ENCODE data around the gene BBOX1. TPM values are rescaled to one million over a fixed set of nuclear protein-coding genes. Genes with fewer than 3 reads are reported as not detected.

Gene BBOX1
- not detected for total RNA-seq

GRCh38 chr11:27040302-27041115, at the start of gene BBOX1:
TSS of gene BBOX1 (plus strand) at chr11:27040815. CDS start at chr11:27055431, 14,616 bp downstream.
- ATAC-seq, result no peak
- TF ChIP-seq CTCF (IDR thresholded peaks at IDR 0.05), result no peak
- no peaks in the 10 kb centered on the region for H3K27me3 Mint-ChIP-seq
- H3K27ac Mint-ChIP-seq, result no peak within 1 kb of the TSS
- ChIA-PET POLR2A (no interaction called here), CTCF (no interaction called here)
- DNase-seq, result no peak
- H3K36me3 Mint-ChIP-seq (ENCODE audit: low read depth), result no peaks in the 10 kb centered on the region
- H3K4me1 Mint-ChIP-seq (ENCODE audit: low read depth), result no peaks in the 10 kb centered on the region
- intact Hi-C loops (cut with micrococcal nuclease), result no loop called here
- peaks cover 12% of the 10 kb centered on the region for H3K9me3 Mint-ChIP-seq
- H3K4me3 Mint-ChIP-seq, result no peak within 1 kb of the TSS

- Mint-ChIP-seq H3K4me1 (ENCODE audit: low read depth) (no peaks in the 10 kb centered on the region), H3K9me3 (no peaks in the 10 kb centered on the region), H3K4me3 (no peak overlapping the region), H3K27ac (no peak overlapping the region), H3K36me3 (ENCODE audit: low read depth) (no peaks in the 10 kb centered on the region), H3K27me3 (no peaks in the 10 kb centered on the region)
- no peak for DNase-seq
- CTCF ChIA-PET, result no interaction called here
- POLR2A ChIA-PET, result no interaction called here
- intact Hi-C loops (cut with micrococcal nuclease), result no loop called here
- TF ChIP-seq CTCF (IDR thresholded peaks at IDR 0.05), result no peak
- no peak for ATAC-seq
Observed at GRCh38 chr11:26992031-26992541, 48.5 kb upstream of the BBOX1 start.

GRCh38 chr11:26993965-26994457, 46.6 kb upstream of the BBOX1 start, which contains the start of gene FIBIN:
TSS of gene FIBIN (plus strand) at chr11:26994112. CDS start at chr11:26994527, 415 bp downstream.
- intact Hi-C loops (cut with micrococcal nuclease), result no loop called here
- H3K4me1 Mint-ChIP-seq (ENCODE audit: low read depth), result no peaks in the 10 kb centered on the region
- no peak within 1 kb of the TSS for H3K27ac Mint-ChIP-seq
- TF ChIP-seq CTCF (IDR thresholded peaks at IDR 0.05), result no peak
- POLR2A ChIA-PET, result no interaction called here
- no peak for DNase-seq
- no peaks in the 10 kb centered on the region for H3K36me3 Mint-ChIP-seq (ENCODE audit: low read depth)
- CTCF ChIA-PET, result interaction anchor here (1.1 kb wide), 1 partner anchor 185 kb away, joined by 3 read pairs; no protein-coding TSS in a partner anchor
- H3K27me3 Mint-ChIP-seq, result no peaks in the 10 kb centered on the region
- ATAC-seq, result no peak
- H3K9me3 Mint-ChIP-seq, result no peaks in the 10 kb centered on the region
- no peak within 1 kb of the TSS for H3K4me3 Mint-ChIP-seq

GRCh38 chr11:26994631-26995095, 46.0 kb upstream of the BBOX1 start:
- intact Hi-C loops (cut with micrococcal nuclease), result no loop called here
- ATAC-seq (no peak), DNase-seq (no peak)
- TF ChIP-seq CTCF (IDR thresholded peaks at IDR 0.05), result no peak
- H3K9me3 Mint-ChIP-seq, result no peaks in the 10 kb centered on the region
- no peaks in the 10 kb centered on the region for H3K4me1 Mint-ChIP-seq (ENCODE audit: low read depth)
- ChIA-PET POLR2A (no interaction called here), CTCF (interaction anchor here (1.1 kb wide), 1 partner anchor 185 kb away, joined by 3 read pairs; no protein-coding TSS in a partner anchor)
- no peaks in the 10 kb centered on the region for H3K27me3 Mint-ChIP-seq
- H3K36me3 Mint-ChIP-seq (ENCODE audit: low read depth), result no peaks in the 10 kb centered on the region
- no peak overlapping the region for H3K4me3 Mint-ChIP-seq
- no peak overlapping the region for H3K27ac Mint-ChIP-seq
